Neural cell (in vitro differentiated cells): Measurements from ENCODE around the gene CTXND1.

Experiments
- EZH2 ChIP-seq: fragments of 200-600, 300-800 bp; shearing (Covaris generic), sonication (generic); IDR thresholded peaks from 2 replicates; pipeline ENCODE4 v1.6.1; 2014; ENCODE audit warnings: antibody characterized with exemption, low read length, borderline replicate concordance, mild to moderate bottlenecking; ENCODE audit not compliant: insufficient read depth, poor library complexity, severe bottlenecking
- RAD21 ChIP-seq: fragments of 450-650 bp; conservative IDR thresholded peaks from 2 replicates; pipeline ENCODE4 v1.6.1; 2014; ENCODE audit warnings: antibody characterized with exemption, mild to moderate bottlenecking, moderate library complexity
- TAF1 ChIP-seq: IDR thresholded peaks from 2 replicates; pipeline ENCODE4 v1.6.1; 2012; ENCODE audit warnings: low read depth
- TF ChIP-seq, protein P1 (sequence below): fragments of 450-650 bp; IDR thresholded peaks from 2 replicates; pipeline ENCODE4 v1.5.1; 2014; ENCODE audit warnings: antibody characterized with exemption, mild to moderate bottlenecking, moderate library complexity; ENCODE audit not compliant: poor library complexity, severe bottlenecking

DNA sequence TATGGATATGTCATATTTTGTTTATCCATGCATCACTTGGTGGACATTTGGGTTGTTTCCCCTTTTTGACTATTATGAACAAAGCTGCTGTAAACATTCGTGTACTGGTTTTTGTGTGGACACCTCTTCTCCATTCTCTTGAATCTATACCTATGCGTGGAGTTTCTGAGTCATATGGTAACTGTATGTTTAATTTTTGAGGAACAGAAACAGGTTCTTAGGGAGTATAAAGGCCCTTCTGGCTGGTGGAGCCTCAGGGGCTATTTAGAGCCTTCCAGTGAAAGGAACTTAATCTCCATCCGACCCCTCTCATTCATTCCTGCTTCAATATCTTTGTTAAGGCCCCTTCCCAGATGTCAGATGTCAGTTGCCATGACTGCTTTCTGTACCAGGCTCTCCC is 14.1 kb upstream of the CTXND1 start:
- TF ChIP-seq RAD21 (no peak), TAF1 (no peak), EZH2 (no peak)
- TF ChIP-seq, protein P1, sequence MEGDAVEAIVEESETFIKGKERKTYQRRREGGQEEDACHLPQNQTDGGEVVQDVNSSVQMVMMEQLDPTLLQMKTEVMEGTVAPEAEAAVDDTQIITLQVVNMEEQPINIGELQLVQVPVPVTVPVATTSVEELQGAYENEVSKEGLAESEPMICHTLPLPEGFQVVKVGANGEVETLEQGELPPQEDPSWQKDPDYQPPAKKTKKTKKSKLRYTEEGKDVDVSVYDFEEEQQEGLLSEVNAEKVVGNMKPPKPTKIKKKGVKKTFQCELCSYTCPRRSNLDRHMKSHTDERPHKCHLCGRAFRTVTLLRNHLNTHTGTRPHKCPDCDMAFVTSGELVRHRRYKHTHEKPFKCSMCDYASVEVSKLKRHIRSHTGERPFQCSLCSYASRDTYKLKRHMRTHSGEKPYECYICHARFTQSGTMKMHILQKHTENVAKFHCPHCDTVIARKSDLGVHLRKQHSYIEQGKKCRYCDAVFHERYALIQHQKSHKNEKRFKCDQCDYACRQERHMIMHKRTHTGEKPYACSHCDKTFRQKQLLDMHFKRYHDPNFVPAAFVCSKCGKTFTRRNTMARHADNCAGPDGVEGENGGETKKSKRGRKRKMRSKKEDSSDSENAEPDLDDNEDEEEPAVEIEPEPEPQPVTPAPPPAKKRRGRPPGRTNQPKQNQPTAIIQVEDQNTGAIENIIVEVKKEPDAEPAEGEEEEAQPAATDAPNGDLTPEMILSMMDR, result no peak
